PC-3 (cell line): ENCODE measurements around the gene HLA-A. TPM values are rescaled to one million over a fixed set of nuclear protein-coding genes. Genes with fewer than 3 reads are reported as not detected.

Source experiments
- ATAC-seq: fragments of 200-7000 bp; cut with Tn5 transposase; 2 replicates; pipeline ENCODE4 v1.9.1; 2020; ENCODE audit warnings: mild to moderate bottlenecking, moderate library complexity
- BruUV-seq: library from RNA; stranded (reverse); fragments of 400-500 nt; replicated peaks from 2 replicates; lab custom pipeline; 2021; lab: Mats Ljungman, UMichigan
- CTCF ChIA-PET: fragments of 300-600 bp; sonication (Branson Sonifier 250); formaldehyde crosslinking; loops from one replicate; lab custom pipeline; 2022; ENCODE audit warnings: antibody characterized with exemption; lab: Charles Lee
- POLR2A ChIA-PET: fragments of 300-600 bp; sonication (Branson Sonifier 250); formaldehyde crosslinking; loops from one replicate; lab custom pipeline; 2022; ENCODE audit warnings: antibody characterized with exemption; ENCODE audit not compliant: unreplicated experiment; lab: Charles Lee
- DNase-seq: peaks from one replicate; pipeline ENCODE4 v3.0.0-alpha.2; 2015
- H2AFZ ChIP-seq: fragments of 300-600 bp; sonication (generic); 2 replicates; pipeline ENCODE4 v1.6.0; 2016; ENCODE audit warnings: antibody characterized with exemption, low read length
- H3F3A ChIP-seq: fragments of 300-600 bp; sonication (generic); one replicate; pipeline ENCODE4 v1.6.0; 2017; ENCODE audit warnings: antibody characterized with exemption, low read length, control low read depth, mild to moderate bottlenecking; ENCODE audit not compliant: unreplicated experiment
- H3K27ac ChIP-seq: fragments of 300-600 bp; sonication (generic); 2 replicates; pipeline ENCODE4 v1.5.1; 2016; ENCODE audit warnings: mild to moderate bottlenecking, low read length
- H3K27me3 ChIP-seq: fragments of 300-600 bp; sonication (generic); 2 replicates; pipeline ENCODE4 v1.6.1; 2016; ENCODE audit warnings: low read length, mixed read lengths
- H3K36me3 ChIP-seq: fragments of 300-600 bp; sonication (generic); 2 replicates; pipeline ENCODE4 v1.6.1; 2016; ENCODE audit warnings: low read depth, mixed run types, low read length, mixed read lengths
- H3K4me1 ChIP-seq: fragments of 300-600 bp; sonication (generic); 2 replicates; pipeline ENCODE4 v1.5.1; 2016; ENCODE audit warnings: low read length; ENCODE audit not compliant: insufficient read depth
- H3K4me2 ChIP-seq: fragments of 300-600 bp; sonication (generic); 2 replicates; pipeline ENCODE4 v1.6.0; 2016; ENCODE audit warnings: low read length
- H3K4me3 ChIP-seq: fragments of 300-600 bp; sonication (generic); 2 replicates; pipeline ENCODE4 v1.5.1; 2016; ENCODE audit warnings: mild to moderate bottlenecking, low read length, mixed read lengths
- H3K79me2 ChIP-seq: fragments of 300-600 bp; sonication (generic); 2 replicates; pipeline ENCODE4 v1.6.1; 2017; ENCODE audit warnings: low read length, mixed read lengths
- H3K9ac ChIP-seq: fragments of 300-600 bp; sonication (generic); 2 replicates; pipeline ENCODE4 v1.6.0; 2016; ENCODE audit warnings: mild to moderate bottlenecking, low read length
- H3K9me2 ChIP-seq: fragments of 300-600 bp; sonication (generic); replicated peaks from 2 replicates; pipeline ENCODE4 v1.6.1; 2016; ENCODE audit warnings: mixed run types, low read length, mixed read lengths
- H3K9me3 ChIP-seq: fragments of 300-600 bp; sonication (generic); 2 replicates; pipeline ENCODE4 v1.6.1; 2016; ENCODE audit warnings: low read length, mixed read lengths
- H4K20me1 ChIP-seq: fragments of 300-600 bp; sonication (generic); 2 replicates; pipeline ENCODE4 v1.6.1; 2016; ENCODE audit warnings: low read length, mixed read lengths
- CTCF ChIP-seq: fragments of 300-600 bp; sonication (generic); conservative IDR thresholded peaks from 2 replicates; pipeline ENCODE4 v1.5.1; 2017; ENCODE audit warnings: antibody characterized with exemption, low read depth, mild to moderate bottlenecking, low read length
- EZH2 ChIP-seq: fragments of 300-600 bp; sonication (generic); IDR thresholded peaks from one replicate; pipeline ENCODE4 v1.6.1; 2017; ENCODE audit warnings: antibody characterized with exemption, mild to moderate bottlenecking, low read length; ENCODE audit not compliant: unreplicated experiment
- EZH2phosphoT487 ChIP-seq: fragments of 300-600 bp; sonication (generic); IDR thresholded peaks from 2 replicates; pipeline ENCODE4 v1.6.1; 2018; ENCODE audit warnings: mild to moderate bottlenecking, antibody characterized with exemption, low read length, borderline replicate concordance
- intact Hi-C: fragments of 100-400 bp; cut with micrococcal nuclease; formaldehyde crosslinking; loops from 2 replicates; pipeline ENCODE4 v1.9.0; 2023
- total RNA-seq: library from RNA; depleted of rRNA; stranded (reverse); fragments of >200 nt; gene quantifications from 2 replicates; pipeline ENCODE4 v1.2.3, GENCODE V29; 2014

The HLA-A gene
- total RNA-seq, 1 experiment from 2014 or later: 426 TPM

DNA sequence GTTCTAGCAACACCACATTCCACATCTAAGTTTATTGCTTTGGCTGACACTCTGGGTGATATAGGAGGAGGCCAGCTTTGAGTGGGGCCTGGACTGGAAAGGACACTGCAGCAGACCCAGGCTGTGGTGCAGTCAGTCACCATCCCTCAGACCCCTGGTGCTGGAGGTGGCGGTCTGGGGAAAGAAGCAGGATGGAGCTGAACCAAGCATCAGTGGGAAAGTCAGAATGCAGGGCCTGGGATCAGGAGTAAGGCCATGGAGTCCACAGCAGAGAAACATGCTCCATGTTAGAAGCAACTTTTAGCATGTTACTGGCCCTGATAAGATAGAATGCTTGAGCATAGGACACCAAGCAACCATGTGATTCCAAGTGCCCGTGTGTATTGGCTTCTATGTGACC, 5.9 kb downstream of the HLA-A start:
- no peaks in the 10 kb centered on the region for H4K20me1 ChIP-seq
- peaks cover 9% of the 10 kb centered on the region for H3K79me2 ChIP-seq
- intact Hi-C loops: no loop called here
- no peak overlapping the region for H3K4me2 ChIP-seq
- BruUV-seq: no TSS peak
- no peak overlapping the region for H3K4me3 ChIP-seq
- H3K4me1 ChIP-seq: 0 out of 2 replicates have a peak, but pooled peaks cover 6% of the 10 kb centered on the region
- H3K9me2 ChIP-seq: no peaks in the 10 kb centered on the region
- CTCF ChIA-PET: no interaction called here
- H3F3A ChIP-seq: no peaks in the 10 kb centered on the region
- POLR2A ChIA-PET: no interaction called here
- TF ChIP-seq EZH2phosphoT487 (no peak), CTCF (no peak)
- no peak overlapping the region for H2AFZ ChIP-seq
- H3K9me3 ChIP-seq: no peaks in the 10 kb centered on the region
- ATAC-seq (no peak), DNase-seq (no peak)
- no peaks in the 10 kb centered on the region for H3K27me3 ChIP-seq
- H3K36me3 ChIP-seq: peaks cover 4% of the 10 kb centered on the region; the same call in 1 of the 2 replicates
- no peak overlapping the region for H3K27ac ChIP-seq
- H3K9ac ChIP-seq: no peak overlapping the region

DNA sequence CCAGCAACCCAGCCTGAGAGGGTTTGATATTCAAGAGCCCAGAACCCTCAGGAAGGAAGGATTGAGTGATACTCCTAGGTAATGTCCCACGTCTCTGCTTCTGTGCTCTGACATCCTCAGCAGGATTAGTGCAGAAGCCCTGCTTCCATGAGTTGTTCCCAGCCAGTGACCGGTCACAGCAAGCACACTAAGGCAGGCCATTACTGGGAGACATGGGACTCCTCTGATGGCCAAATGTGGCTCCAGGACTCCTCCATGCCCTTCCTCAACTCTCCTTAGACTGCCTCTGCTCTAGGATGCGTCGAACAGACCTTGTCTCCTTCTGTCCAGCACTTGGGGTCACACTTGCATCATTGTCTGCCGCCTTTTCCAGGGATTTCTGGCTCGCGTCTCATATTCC, 7.6 kb downstream of the HLA-A start:
- POLR2A ChIA-PET: no interaction called here
- Histone ChIP-seq H3K27ac (no peak overlapping the region), H3K9ac (no peak overlapping the region), H3K9me3 (no peaks in the 10 kb centered on the region), H3K9me2 (no peaks in the 10 kb centered on the region), H3K4me2 (no peak overlapping the region), H3K79me2 (no peaks in the 10 kb centered on the region), H3F3A (no peaks in the 10 kb centered on the region), H3K36me3 (peaks cover 4% of the 10 kb centered on the region; the same call in 1 of the 2 replicates), H3K4me3 (no peak overlapping the region), H3K27me3 (no peaks in the 10 kb centered on the region), H3K4me1 (no peaks in the 10 kb centered on the region), H4K20me1 (no peaks in the 10 kb centered on the region), H2AFZ (no peak overlapping the region)
- ATAC-seq (no peak), DNase-seq (no peak)
- CTCF ChIA-PET: no interaction called here
- TF ChIP-seq EZH2 (no peak), CTCF (no peak), EZH2phosphoT487 (no peak)
- intact Hi-C loops: no loop called here
- no TSS peak for BruUV-seq

GRCh38 chr6:29951882-29952281, 9.6 kb downstream of the HLA-A start:
- Histone ChIP-seq H3F3A (no peaks in the 10 kb centered on the region), H4K20me1 (no peaks in the 10 kb centered on the region), H3K4me3 (no peak overlapping the region), H3K36me3 (no peaks in the 10 kb centered on the region), H3K4me1 (no peaks in the 10 kb centered on the region), H2AFZ (no peak overlapping the region), H3K4me2 (no peak overlapping the region), H3K27me3 (no peaks in the 10 kb centered on the region), H3K27ac (no peak overlapping the region), H3K79me2 (no peaks in the 10 kb centered on the region), H3K9me2 (no peaks in the 10 kb centered on the region), H3K9ac (no peak overlapping the region), H3K9me3 (no peaks in the 10 kb centered on the region)
- CTCF ChIA-PET: no interaction called here
- BruUV-seq: no TSS peak
- intact Hi-C loops: no loop called here
- DNase-seq (no peak), ATAC-seq (no peak)
- POLR2A ChIA-PET: no interaction called here
- TF ChIP-seq CTCF: no peak
- TF ChIP-seq EZH2phosphoT487: no peak
- no peak for TF ChIP-seq EZH2
